ENCODE data around the gene ADAM12.
"Not testable (repeated sequence)": the region's sequence is repeated elsewhere in the genome, so short reads cannot be mapped to it uniquely, and the experiment has no call there.

ADAM12 gene

DNA sequence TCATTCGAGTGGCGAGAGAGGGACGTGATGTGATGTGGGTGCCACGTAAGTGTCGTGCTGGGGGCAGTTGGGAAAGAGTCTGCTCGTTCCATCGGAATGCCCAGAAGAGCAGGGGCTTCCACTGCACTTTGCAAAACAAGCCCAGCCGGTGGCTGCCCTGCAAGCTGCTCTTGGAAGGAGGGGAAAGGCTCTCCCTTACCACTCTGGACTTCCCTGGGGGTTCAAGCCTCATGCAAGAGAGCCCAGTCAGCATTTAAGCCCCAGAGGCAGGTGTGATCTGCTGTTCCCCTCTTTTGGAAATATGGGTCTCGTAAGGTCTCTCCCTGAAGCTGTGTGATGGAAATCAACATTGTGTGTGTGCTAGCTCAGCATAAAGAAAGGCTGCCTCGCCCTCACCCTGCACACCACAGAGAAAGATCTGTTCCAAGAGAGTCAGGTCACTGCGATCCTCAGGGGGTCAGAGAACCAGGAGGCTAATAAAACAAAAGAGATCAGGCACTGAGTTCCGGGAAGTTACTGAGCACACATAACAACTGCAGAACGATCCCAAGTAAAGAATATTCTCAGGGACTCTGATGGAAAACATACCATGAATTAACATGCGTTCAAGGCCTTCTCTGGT, 212.5 kb downstream of the ADAM12 start:
- DNase-seq (ENCODE audit: low spot score): no peak

DNA sequence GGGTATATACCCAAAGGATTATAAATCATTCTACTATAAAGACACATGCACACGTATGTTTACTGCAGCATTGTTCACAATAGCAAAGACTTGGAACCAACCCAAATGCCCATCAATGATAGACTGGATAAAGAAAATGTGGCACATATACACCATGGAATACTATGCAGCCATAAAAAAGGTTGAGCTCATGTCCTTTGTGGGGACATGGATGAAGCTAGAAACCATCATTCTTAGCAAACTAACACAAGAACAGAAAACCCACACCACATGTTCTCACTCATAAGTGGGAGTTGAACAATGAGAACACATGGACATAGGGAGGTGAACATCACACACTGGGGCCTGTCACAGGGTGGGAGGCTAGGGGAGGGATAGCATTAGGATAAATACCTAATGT, 215.5 kb downstream of the ADAM12 start:
- not testable (repeated sequence) for DNase-seq (ENCODE audit: low spot score)

DNA sequence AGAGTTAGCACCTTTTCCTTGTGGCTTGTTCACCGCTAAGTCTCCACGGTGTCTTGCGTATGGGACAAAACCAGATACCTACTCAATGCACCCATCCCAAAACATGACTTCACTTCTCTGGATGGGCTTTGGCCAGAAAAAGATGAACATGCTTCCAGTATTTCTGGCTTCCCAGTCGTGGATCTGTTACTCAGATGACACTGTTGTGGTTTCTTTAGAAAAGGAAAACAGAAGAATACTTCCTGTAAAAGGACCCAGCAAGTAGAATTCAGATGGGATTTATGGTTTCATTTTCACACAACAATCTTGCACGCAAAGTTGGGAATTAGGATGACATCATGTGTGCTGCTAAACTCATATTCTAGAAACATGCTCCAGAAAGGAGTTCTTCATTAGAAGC, 216.7 kb downstream of the ADAM12 start:
- DNase-seq (ENCODE audit: low spot score): no peak

DNA sequence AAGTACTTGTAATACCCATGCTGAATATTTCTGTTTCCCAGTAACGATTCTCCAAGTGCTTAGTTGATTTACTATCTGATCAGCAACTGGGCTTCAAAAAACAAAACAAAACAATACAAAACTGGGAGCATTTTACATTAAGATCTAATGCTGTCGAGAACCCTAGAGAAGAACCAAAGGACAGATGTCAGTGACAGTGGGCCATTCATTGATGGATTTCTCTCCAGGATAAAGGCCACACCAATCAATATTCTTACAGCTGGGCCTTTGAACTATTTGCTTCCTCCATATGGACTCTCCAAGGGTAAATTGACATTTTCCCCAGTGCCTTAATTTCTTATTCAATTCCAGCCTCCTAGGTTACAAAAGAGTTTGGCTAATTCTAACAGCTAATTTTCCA, 217.5 kb downstream of the ADAM12 start:
- no peak for DNase-seq (ENCODE audit: low spot score)

DNA sequence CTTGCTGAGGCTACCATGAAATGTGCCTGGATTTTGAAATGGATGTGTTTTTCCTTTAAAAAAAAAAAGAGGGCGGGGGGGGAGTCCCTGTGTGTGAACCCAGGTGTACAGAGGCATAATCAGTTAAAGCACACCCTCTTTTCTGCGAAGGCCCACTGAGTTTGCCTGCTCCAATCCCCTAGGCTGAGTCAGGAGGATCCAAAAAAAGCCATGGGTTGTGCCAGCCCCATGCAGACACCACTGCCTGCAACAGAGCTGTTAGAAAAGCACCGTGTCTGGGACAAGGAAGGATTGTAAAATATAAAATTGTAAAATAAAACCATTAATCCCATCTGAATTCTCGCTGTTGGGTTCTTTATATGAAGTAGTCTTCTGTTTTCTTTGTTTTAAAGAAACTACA, 217.9 kb downstream of the ADAM12 start:
- DNase-seq (ENCODE audit: low spot score): no peak

DNA sequence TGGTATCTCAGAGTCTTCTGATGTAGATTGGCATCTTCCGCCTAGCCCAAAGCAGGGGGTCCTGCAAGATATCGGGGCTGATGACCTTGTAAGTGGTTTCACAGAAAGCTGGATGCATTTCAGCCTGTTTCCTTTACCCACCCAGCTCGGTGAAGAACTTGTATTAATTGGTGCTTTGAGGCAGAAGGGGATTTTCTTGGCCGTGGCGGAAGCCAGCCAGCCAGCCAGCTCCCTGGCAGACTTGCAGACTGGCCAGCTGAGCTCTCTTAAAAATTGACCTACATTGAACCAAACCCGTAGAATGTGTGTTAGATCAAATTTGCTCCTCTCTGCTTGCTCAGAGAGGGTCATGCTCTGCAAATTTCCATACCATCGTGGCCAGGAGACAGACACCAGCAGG, 218.4 kb downstream of the ADAM12 start:
- no peak for DNase-seq (ENCODE audit: low spot score)

DNA sequence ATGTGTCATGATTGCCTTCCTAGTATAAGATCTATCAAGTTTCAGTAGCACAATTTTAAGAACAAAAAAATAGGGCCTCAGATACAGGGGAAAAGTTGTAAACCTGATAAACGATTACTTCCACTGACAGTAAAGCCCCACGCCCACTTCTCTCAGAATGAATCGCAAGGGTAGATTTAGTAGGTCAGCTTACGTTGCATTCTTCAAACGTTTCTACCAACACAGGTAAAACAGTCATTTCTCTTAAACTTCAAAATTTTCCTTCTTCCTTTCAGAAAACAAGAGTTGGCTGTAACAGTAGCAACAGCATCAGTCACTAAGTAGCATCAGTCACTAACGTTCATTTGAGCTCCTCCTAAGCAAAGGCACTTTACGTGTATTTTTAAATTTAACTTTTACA, 221.5 kb downstream of the ADAM12 start:
- no peak for DNase-seq (ENCODE audit: low spot score)

DNA sequence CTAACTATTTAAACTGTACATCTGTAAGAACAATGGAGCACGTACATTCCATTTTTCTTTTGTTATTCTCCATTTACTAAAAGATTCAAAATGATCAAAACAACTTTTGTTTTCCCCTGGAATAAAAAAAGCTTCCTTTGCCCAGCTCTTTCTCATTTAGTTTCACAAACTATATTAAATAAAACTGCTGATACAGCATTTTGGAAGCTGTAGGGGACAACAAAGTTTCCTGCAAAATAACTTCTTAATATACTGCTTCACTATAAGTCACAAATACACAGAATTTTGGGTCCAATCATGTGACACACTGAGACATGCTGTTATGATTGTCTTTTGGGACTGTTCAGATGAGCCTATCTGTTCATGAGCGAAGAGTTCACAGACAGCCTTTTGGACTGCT, 222.4 kb downstream of the ADAM12 start:
- no peak for DNase-seq (ENCODE audit: low spot score)

DNA sequence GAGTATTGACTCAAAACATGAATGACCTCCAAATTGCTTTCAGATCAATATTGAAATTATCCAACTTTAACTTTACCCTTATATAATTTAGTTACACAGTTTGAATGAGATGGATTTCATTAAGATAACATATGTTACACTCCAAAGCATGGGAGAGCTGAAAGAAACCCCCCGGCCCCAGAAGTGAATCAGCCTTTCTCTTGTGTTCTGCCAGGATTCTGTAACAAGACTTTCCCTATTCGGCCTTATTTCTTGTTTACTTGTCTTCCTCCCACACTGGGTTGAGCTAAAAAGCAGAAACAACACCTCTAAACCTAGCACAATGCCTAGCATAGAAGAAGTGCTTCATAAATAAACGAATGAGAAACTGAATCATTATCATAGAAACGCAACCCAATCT, 224.8 kb downstream of the ADAM12 start:
- no peak for DNase-seq (ENCODE audit: low spot score)

DNA sequence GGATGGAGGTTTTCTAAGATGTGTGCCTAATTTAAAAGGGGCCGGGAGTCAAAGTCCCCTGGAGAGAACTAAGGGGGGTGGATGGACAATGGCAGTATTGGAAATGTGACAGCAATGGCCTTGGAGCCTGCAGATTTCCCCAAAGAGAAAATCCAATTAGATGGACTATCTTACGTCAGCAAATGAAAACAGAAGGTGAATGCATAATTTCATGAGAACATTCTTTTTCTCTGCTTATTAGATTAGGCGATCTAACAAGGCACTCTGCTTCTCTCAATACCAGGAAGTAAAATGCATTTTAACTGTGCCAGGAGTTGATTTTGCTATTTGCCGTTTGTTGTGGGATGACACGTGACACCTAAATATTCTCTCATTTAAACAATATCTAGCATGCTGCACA, 226.6 kb downstream of the ADAM12 start:
- DNase-seq (ENCODE audit: low spot score): no peak

DNA sequence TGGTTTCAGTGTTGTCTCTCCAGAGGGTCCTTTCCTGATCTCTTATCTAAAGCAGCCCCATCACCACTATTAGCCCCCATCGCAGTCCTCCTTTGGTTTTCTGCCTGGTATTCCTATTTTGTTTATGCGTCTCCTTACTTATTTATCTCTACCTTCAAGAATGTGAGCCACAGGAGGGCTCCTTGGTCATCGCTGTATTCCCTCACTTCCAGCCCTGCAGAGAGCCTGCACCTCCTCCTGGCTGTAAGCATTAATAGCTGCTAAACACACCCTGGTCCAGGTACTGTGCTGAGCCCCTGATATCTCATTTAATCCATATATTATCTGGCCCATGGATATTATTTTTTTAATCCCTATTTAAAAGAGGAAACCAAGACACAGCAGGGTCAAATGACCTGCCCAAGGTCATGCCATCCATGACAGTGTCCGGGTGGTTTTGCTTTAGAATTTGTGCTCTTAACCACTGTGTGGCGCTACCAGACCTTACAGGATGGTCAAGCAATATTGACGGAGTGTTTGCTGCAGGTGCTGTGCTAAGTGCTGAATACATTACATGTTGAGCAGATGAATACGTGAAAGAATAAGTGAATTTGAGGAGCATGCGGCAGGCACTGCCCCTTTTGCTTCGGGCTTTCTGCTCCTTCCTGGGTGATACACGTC, 227.2 kb downstream of the ADAM12 start:
- no peak for DNase-seq (ENCODE audit: low spot score)

DNA sequence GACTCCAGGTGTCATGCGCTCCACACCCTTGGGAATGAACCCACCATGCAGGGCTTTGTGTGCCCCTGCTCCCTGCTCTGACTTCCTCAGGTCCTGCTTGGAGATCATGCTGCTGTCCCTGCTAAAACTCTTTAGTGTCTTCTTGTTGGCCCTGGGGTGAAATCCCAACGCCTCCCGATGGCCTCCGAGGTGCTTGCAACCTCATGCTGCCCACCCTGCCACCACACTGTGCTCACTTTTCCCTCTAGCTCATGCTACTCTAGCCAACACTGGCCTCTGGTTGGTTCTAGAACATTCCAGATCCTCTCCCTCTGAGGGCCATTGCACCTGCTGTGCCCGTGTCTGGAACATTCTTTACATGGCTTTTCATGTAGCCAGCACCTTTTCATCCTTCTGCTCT, 227.7 kb downstream of the ADAM12 start:
- no peak for DNase-seq (ENCODE audit: low spot score)

DNA sequence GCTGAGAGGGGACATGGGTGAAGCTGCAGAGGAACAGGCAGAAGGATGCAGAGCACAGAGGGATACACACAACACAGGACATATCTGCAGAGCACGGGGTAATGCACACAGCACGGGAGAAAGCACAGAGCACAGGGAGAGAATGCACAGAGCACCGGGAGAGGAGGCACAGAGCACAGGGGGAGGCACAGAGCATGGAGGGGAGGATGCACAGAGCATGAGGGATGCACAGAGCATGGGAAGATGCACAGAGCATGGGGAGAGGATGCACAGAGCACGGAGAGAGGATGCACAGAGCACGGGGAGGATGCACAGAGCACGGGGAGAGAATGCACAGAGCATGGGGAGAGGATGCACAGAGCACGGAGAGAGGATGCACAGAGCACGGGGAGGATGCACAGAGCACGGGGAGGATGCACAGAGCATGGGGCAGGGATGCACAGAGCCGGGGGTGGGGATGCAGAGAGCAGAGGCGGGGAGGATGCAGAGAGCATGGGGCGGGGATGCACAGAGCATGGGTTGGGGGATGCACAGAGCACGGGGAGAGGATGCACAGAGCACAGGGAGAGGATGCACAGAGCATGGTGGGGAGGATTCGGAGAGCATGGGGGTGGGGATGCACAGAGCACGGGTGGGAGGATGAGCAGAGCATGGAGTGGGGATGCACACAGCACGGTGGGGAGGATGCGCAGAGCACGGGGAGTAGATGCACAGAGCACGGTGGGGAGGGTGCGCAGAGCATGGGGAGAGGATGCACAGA, 230.0 kb downstream of the ADAM12 start:
- DNase-seq (ENCODE audit: low spot score): no peak

DNA sequence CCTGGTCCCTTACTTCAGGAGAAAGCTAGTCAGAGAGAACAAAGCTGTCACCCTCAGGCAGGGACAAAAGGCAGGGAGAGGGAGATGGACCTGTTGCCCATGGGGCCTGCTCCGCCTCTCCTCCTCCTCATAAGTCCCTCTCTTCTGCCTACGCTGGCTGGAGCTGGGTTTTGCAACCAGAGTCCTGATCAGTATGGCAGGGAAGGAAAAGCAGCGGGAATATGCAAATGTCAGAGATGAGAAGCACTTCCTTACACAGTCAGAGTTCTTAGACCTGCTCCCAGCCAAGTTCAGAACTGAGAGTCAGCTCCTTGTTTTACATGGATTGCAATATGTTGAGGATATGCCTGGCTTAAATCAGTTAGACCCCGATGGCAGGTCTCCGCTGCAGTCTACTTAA, 231.1 kb downstream of the ADAM12 start:
- no peak for DNase-seq (ENCODE audit: low spot score)

DNA sequence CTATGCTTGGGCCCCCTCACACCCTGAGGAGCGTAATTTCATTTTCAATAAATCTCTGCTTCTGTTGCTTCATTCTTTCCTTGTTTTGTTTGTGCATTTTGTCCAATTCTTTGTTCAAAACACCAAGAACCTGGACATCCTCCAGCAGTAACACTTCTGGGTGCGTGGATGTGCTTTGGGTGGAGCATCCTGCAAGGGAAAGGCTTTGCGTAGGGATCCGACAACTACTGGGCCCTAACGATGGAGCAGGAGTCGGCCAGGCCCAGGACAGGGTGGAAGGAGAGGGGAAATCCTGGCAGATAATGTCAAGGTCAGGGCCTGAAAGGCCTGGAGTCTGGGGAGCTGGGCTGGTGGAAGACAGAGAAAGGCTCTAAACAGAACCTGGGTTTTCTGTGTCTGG, 231.8 kb downstream of the ADAM12 start:
- no peak for DNase-seq (ENCODE audit: low spot score)

DNA sequence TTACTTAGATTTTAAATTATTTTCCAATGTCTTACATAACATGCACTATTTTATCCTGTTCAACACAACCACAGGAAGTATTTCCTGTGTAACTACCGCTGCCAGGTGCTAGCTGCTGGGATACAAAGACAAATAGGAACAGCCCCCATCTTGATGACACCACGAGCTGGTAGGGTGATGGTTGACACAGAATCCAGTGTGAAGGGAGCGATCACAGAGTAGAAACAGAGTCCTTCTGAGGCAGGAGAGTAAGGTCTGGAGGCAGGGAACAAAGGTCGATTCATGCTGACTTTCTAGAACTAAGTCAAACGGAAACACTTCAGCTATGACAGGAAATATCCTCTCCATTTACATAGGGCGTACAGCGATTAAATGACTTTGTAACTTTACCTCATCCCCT, 232.3 kb downstream of the ADAM12 start:
- DNase-seq (ENCODE audit: low spot score): no peak

DNA sequence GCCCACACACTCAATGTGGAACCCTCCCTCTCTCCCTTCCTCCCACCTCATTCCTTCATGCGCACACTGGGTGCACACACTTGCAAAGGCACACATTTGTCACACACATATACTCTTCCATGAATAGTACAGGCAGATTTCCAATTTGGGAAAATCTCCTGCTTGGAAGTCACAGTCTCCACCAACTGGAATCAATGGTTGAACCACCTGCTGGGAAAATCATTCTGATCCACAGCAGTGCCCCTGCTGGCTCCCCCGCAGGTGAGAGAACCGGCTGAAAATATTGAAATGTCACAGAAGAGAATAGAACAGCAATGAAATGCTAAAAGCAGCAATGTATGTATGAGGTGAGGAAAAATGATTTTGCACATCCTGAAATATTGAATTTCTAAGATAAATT, 232.7 kb downstream of the ADAM12 start:
- no peak for DNase-seq (ENCODE audit: low spot score)

DNA sequence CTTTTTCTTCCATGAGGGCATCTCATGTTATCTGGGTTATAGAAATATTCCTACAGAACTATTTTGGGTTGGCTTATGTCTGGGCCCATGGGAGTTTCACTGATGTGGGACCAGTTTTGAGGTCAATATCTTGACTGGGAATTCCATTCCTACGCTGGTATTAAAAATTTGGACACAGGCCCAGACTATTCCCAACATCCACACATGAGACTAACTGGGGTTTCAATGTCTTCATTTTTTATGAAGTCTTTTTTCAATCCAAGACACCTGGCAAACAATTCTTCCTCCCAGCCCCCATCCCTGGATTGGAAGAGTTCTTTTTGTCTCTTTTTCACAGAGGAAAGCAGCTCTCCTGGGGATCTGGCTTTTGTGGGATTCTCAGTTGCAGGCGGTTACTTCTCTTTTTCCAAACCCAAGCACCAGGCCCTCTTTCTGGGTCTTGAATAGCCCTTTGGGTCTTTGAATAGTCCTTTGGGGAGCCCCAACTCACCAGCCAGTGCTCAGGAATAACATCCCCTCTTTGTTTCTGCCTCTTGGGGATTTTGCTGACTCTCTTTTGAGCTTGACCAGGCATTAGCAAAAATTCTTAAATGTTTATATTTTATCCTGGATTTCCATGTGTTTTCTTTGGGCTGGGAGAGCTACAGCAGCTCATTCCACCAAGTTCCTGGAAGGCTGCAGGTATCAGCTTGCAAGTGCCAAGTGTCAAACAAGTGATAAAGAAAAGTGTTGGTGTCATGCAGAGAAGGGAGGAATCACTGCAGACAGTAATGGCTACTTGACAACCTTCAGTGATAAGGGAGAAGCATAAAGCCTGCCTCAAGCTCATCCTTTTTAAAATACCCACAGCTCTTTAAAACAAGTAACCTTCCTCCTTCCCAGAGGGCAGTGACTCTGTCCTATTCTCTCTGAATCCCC, 234.3 kb downstream of the ADAM12 start:
- DNase-seq (ENCODE audit: low spot score): peak; percentile 25

DNA sequence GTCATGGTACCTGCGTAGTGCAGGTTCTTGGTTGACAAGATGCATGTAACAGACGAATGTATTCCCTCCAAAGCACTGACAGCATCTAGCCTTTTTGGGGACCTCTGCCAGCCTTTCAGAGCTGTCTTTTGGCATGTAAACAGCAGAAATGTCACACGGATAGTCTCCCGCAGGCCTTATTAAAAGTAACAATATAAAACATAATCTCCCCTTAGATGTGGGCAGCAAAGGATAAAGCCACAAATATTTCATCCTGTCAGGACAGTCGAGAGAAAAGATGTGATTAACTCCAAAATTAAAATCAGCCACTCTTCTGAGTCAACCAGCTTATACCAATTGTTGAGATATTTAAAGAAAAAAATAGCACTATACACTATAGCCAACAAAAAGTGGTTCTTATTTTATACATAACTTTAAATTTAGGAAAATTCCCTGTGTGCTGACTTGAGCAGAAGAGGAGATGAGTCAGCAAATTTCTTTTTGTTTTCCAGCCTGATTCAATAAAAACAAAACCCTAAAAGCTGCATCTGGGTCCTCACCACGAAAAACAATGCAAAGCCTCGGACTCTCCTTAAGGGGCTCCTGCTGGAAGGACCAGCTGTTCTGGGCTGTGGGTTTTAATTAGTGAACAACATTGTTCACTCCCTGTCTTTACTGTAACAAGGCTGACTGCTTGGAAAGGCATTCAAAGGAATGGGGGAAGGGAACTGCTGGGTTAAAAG, 240.2 kb downstream of the ADAM12 start:
- DNase-seq (ENCODE audit: low spot score): no peak

DNA sequence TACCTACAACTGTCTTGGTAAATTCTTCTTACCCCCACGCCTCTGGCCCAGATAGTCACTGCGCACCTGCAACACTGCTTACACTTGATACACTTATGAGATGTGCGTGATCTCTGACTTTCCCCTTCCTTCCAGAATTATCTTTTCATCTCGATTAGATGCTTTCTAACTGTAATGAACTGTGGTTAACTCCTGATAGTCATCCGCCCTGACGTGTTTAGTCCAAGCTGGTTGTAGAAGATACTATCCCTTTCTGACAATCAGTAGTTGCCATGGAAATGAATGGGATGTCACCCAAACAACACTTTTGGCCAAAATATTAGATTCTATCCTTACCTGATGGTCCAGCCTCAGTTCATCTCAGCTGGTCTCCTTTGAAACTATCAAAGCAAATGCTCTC, 241.5 kb downstream of the ADAM12 start:
- no peak for DNase-seq (ENCODE audit: low spot score)

DNA sequence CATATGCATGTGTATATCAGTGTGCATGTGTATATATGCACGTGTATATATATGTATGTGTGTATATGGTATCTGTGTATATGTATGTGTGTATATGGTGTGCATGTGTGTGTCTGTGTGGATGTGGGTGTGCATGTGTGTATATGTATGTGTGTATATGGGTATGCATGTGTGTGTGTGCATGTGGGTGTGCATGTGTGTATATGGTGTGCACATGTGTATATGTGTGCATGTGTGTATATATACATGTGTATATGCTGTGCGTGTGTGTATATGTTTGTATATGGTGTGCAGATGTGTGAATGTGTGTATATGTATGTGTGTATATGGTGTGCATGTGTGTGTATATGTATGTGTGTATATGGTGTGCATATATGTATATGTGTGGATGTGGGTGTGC, 245.2 kb downstream of the ADAM12 start:
- DNase-seq (ENCODE audit: low spot score): no peak

DNA sequence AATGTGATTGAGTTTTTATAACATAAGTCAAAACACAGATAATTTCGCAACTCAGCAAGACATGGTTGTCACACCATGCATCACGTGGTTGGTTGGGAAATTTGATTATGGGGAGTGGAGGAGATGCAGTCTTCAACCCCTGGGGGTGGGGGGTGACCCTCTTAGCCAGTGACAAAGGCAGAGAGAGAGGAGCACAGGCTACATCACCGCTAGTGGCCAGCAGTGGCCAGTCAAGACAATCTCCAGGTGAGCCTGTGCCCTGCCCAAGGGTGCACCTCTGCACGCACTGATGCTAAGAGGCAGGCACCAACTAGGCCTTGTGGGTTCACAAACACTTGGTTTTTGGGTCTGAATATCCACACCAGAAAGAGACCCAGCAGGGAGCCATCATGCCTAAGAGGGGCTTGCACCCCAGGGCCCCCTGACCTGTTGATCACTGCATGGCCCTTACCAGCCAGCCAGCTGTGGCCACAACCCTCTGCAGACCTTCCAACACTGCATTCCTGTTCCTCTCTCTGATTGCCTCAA, 247.5 kb downstream of the ADAM12 start:
- no peak for DNase-seq (ENCODE audit: low spot score)
